Stimulated activated effector memory CD8-positive, alpha-beta T cell treated with anti-CD3 and anti-CD28 coated beads, Interleukin-12 subunit alpha, Interleukin-12 subunit beta, amount 100 ng/mL, for 72 hours (primary cell): ENCODE results near the gene NUP62.

Source experiments
- ATAC-seq: fragments of 150-1000 bp; cut with Tn5 transposase; 2 replicates; pipeline ENCODE4 v1.10.0; 2021
- DNase-seq, 2 donors: peaks; one replicate each; pipeline ENCODE4 v3.0.0; 2021 to 2022; ENCODE audit warnings: low spot score in 2 of 2
- H3K27ac Mint-ChIP-seq: one replicate; pipeline ENCODE4 v1.8.0; 2022; ENCODE audit warnings: mild to moderate bottlenecking, mixed read lengths
- H3K36me3 Mint-ChIP-seq: one replicate; pipeline ENCODE4 v1.8.0; 2022; ENCODE audit warnings: mild to moderate bottlenecking, mixed read lengths
- H3K4me1 Mint-ChIP-seq: one replicate; pipeline ENCODE4 v1.8.0; 2022; ENCODE audit warnings: mixed read lengths
- H3K4me3 Mint-ChIP-seq: one replicate; pipeline ENCODE4 v1.8.0; 2022; ENCODE audit warnings: mild to moderate bottlenecking, mixed read lengths
- H3K9me3 Mint-ChIP-seq: one replicate; pipeline ENCODE4 v1.8.0; 2022; ENCODE audit warnings: mixed read lengths

NUP62 gene

GRCh38 chr19:49907745-49908446 is 21.4 kb downstream of the NUP62 start:
- Mint-ChIP-seq H3K9me3 (no peaks in the 10 kb centered on the region), H3K36me3 (peaks cover 76% of the 10 kb centered on the region), H3K4me1 (peaks cover 68% of the 10 kb centered on the region), H3K4me3 (no peak overlapping the region), H3K27ac (peak overlapping the region; percentile 88)
- ATAC-seq (no peak), DNase-seq (no peak)

- Mint-ChIP-seq H3K27ac (peak overlapping the region; percentile 88), H3K4me3 (no peak overlapping the region), H3K9me3 (no peaks in the 10 kb centered on the region), H3K4me1 (peaks cover 62% of the 10 kb centered on the region), H3K36me3 (peaks cover 67% of the 10 kb centered on the region)
- ATAC-seq (no peak), DNase-seq (no peak)
Measured at GRCh38 chr19:49906879-49907564, 22.3 kb downstream of the NUP62 start.

DNA sequence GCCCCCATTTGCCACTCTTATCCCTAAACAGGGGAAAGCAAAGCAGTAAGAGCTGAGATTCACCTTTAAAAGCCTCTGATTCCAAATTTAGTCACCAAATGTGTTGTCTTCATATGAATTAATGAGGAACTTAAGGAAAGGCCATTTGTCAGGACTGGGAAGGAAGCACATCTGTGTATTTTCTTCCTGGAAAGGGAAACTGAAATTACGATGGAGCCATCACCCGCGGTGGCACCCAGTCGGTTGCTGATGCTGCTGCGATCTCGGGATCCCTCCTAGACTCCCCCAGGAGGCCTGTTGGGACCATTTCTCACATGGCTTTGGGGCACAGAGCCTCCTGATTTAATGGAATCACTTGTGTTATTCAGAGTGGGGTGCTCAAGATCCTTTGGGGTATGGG is 25.2 kb downstream of the NUP62 start:
- Mint-ChIP-seq H3K27ac (no peak overlapping the region), H3K9me3 (no peaks in the 10 kb centered on the region), H3K4me3 (no peak overlapping the region), H3K36me3 (peaks cover 45% of the 10 kb centered on the region), H3K4me1 (peaks cover 50% of the 10 kb centered on the region)
- DNase-seq: no peak
- ATAC-seq: no peak

DNA sequence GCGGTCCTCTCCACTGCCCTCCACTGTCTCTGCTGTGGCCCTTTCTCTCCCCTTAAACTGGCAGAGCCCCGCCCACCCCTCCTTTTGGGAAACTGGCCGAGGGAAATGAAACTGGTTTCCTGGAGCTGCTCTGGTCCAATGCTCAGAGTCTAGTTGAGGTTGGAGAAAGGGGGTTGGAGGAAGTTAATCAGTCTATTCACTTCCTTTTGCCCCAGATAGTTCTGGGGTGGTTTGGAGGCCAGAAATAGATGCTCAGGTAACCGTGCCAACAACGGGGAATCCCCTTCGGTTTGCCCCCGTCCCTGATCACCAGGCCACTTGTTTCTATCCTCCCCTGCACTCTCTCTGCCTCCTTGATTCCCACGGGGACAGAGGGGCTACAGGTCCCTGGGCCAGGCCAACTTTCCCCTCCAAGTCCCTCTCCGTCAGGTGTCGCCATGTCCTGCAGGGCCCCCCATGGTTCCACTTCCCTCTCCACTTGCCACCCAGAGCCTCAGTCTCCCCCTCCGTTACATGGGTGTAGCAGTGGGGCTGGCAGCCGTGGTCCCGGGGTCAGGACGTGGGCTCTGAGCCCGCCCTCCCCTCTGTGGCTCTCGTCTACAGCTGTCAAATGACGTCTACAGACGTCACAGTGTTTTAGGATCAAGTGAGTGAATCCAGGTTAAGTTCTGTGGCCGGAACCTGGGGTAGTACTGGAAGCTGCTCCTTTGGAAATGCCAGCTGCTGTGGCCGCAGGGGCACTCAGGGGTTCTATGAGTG is 32.3 kb downstream of the NUP62 start, which contains the start of gene IL4I1:
Gene IL4I1 (minus strand): TSS at position 25 of the 759 bp plus-strand sequence. CDS start 727 bp downstream, outside the sequence.
- ATAC-seq (peak; percentile 76), DNase-seq (peak; percentile 70 to 86)
- H3K36me3 Mint-ChIP-seq: peaks cover 5% of the 10 kb centered on the region
- no peaks in the 10 kb centered on the region for H3K9me3 Mint-ChIP-seq
- H3K27ac Mint-ChIP-seq: peak within 1 kb of the TSS; percentile 99
- H3K4me1 Mint-ChIP-seq: peaks cover 68% of the 10 kb centered on the region
- H3K4me3 Mint-ChIP-seq: peak within 1 kb of the TSS; percentile 92

DNA sequence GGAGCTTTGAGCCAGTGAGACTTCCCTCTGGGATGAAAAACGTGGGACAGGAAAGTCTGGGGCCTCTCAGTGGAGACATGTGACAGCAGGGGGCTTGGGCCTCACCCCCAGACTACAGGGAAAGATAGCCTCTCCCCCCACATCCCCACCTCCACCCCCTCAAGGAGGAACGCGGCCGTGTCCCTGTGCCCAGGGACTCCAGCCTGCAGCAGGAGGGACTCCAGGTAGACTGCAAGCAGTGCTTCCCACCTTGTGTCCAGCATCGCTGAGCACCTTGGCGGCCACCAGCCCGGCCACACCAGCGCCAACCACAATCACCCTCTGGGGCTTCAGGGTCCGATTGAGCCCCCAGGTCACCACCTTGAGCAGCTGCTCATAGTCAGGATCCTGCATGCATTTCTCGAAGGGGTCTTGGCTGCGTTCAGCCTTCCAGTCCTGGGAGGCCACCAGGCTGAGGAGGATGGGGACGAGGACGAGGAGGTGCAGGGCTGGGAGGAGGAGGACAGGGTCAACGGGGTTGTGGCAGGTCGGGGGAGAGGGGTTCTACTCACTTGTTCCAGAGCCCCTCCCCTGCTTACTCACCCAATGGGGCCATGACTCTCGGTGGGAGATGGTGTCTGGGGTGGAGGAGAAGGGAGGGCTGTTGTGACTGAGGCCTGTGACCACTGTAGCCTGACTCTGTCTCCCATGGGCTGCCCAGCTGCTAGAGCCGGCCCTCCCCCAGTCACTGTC is 33.6 kb downstream of the NUP62 start:
- Mint-ChIP-seq H3K9me3 (no peaks in the 10 kb centered on the region), H3K4me1 (peaks cover 78% of the 10 kb centered on the region), H3K27ac (peak overlapping the region; percentile 99), H3K4me3 (peak overlapping the region; percentile 92), H3K36me3 (peaks cover 5% of the 10 kb centered on the region)
- peak; percentile 59 for ATAC-seq
- DNase-seq: peak; percentile 49 to 72

DNA sequence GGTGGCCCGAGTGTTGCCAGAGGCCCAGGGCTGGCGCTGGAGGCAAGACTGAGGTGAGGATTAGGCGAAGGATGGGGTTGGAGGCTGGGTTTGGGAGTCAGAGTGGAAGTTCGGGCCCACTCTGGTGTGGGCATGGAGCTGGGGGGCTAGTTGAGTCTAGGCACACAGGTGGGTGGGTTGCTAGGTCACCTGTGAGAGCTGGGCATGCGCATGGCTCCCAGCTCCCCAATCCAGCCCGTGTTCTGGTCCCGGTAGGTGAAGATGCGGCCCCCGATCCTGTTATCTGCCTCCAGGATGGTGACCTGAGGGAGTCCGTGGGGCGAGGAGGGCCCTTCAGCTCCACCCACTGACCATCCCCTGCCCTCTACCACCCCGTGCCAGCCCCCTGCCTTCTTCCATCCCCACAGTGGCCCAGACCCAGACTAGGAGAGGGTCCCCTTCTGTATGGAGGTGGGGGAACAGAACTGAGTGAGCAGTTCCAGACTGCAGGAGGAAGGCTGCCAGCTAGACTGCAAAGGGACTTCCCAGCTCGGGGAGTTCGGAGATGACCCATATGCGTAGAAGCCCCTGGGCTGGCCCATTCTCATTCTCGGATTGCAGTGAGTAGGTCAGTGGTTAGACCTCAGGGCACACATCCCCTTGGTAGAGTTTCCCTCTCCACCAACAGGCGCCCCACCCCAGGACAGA is 34.3 kb downstream of the NUP62 start:
- Mint-ChIP-seq H3K36me3 (no peaks in the 10 kb centered on the region), H3K4me3 (peak overlapping the region; percentile 92), H3K4me1 (peaks cover 76% of the 10 kb centered on the region), H3K27ac (peak overlapping the region; percentile 99), H3K9me3 (no peaks in the 10 kb centered on the region)
- DNase-seq (peak; percentile 63 to 85), ATAC-seq (peak; percentile 70)

GRCh38 chr19:49894011-49894664 is 35.2 kb downstream of the NUP62 start:
- peak overlapping the region; percentile 99 for H3K27ac Mint-ChIP-seq
- ATAC-seq: peak; percentile 5
- peak overlapping the region; percentile 92 for H3K4me3 Mint-ChIP-seq
- H3K9me3 Mint-ChIP-seq: no peaks in the 10 kb centered on the region
- DNase-seq: no peak
- H3K4me1 Mint-ChIP-seq: peaks cover 84% of the 10 kb centered on the region
- no peaks in the 10 kb centered on the region for H3K36me3 Mint-ChIP-seq

GRCh38 chr19:49892716-49893115 is 36.6 kb downstream of the NUP62 start:
- Mint-ChIP-seq H3K4me3 (peak overlapping the region; percentile 92), H3K9me3 (no peaks in the 10 kb centered on the region), H3K4me1 (peaks cover 89% of the 10 kb centered on the region), H3K36me3 (no peaks in the 10 kb centered on the region), H3K27ac (peak overlapping the region; percentile 99)
- DNase-seq (no peak), ATAC-seq (no peak)

DNA sequence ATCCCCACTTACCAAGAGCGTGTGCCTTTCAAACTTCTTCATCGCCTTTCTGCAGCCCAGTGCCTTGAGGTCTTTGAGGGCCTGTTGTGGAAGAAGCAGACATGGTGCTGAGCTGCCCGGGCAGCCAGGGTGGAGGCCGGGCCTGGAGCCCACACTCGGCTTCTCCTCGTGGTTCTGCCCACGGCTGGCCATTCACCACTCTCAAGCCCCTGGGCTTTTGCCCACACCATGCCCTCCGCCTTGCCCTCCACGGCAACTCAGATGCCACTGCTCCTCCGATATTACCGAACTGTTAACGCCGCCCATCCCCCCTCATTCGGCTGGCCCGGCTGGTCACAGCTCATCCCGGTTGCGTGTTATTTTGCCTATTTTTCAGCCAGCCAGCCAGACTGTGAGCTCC is 37.9 kb downstream of the NUP62 start:
- Mint-ChIP-seq H3K36me3 (no peaks in the 10 kb centered on the region), H3K9me3 (no peaks in the 10 kb centered on the region), H3K4me3 (peak overlapping the region; percentile 92), H3K4me1 (peaks cover 76% of the 10 kb centered on the region), H3K27ac (peak overlapping the region; percentile 99)
- ATAC-seq (no peak), DNase-seq (no peak)

DNA sequence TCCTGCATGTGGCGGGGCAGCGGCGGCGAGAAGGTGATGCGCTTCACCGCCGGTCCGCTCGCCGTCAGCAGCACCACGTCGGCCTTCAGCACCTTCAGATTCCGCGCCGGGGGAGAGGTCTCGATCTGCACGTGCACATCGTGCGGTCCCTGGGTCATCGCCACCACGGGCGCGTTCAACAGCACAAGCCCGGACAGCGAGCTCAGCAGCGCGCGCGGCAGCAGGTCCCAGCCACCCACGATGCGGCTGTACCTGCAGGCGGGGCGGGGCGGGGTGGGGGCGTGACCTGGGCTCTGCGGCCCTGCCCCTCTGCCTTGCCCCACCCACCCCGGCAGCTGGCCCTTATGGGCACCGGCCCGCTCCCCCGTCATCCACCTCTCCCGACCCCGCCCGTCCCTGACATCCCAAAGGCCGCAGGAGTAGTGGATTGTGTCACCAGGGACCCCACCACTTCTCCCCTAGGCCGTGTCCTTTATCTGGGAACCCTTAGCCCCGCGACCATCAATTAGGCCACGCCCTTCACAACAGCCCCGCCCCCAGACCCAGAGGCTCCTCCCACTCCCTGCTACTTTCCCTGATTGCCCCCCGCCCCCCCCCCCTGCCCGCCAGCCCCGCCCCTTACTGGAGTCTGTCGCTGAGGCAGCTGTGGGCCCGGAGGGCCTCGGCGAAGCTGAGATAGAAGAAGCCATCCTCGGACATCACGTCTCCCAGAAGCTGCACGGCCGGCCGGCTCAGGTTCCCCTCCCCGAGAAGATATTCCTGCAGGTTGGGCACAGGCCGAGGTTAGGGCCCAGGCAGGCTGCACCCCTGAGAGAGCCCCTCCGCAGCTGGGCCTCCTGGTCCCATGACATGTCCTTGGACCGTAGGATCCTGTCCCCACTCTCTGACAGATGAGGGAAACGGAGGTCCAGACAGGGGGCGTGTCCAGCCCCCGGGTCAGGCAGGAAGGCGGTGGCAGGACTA is 38.7 kb downstream of the NUP62 start:
- Mint-ChIP-seq H3K4me1 (peaks cover 69% of the 10 kb centered on the region), H3K36me3 (no peaks in the 10 kb centered on the region), H3K9me3 (no peaks in the 10 kb centered on the region), H3K27ac (peak overlapping the region; percentile 99), H3K4me3 (peak overlapping the region; percentile 92)
- ATAC-seq: peak; percentile 58
- DNase-seq: peak in 1 of 2 donors; percentile 84

- Mint-ChIP-seq H3K4me3 (peak overlapping the region; percentile 92), H3K9me3 (no peaks in the 10 kb centered on the region), H3K4me1 (peaks cover 61% of the 10 kb centered on the region), H3K36me3 (no peaks in the 10 kb centered on the region), H3K27ac (peak overlapping the region; percentile 67)
- DNase-seq: peak in 1 of 2 donors; percentile 65
- peak; percentile 54 for ATAC-seq
Measured at GRCh38 chr19:49889687-49890348, 39.5 kb downstream of the NUP62 start.

DNA sequence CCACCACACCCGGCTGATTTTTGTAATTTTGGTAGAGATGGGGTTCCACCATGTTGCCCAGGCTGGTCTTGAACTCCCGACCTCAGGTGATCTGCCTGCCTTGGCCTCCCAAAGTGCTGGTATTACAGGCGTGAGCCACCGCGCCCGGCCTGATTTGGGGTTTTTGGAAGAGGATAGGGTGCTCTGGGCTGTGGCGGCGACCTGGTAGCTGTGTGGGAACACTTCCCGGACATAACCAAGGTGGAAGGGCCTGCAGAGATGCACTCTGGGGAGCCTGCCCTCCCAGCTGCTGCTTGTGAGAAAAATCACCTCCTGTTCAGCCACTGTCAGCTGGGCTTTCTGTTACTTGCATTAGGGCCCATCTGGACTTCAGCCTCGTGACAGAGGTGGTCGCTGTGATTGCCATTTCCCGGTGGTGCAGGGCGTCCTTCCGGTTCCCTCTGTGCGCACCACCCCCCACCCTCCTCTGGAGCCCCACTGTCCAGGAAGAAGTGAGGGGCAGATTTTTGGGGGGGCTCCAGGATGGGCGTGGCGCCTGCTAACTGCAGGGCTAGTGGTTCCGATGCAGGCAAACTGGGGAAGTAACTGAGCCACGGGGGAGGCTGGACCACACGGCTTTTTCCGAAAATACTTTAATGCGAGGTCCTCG is 40.1 kb downstream of the NUP62 start:
- ATAC-seq: no peak

More for the DNA sequence above, 40.1 kb downstream of the NUP62 start:
- H3K4me3 Mint-ChIP-seq: peak overlapping the region; percentile 92
- peaks cover 54% of the 10 kb centered on the region for H3K4me1 Mint-ChIP-seq
- DNase-seq: no peak
- H3K27ac Mint-ChIP-seq: peak overlapping the region; percentile 67
- H3K9me3 Mint-ChIP-seq: no peaks in the 10 kb centered on the region
- no peaks in the 10 kb centered on the region for H3K36me3 Mint-ChIP-seq
